Glutamatergic neuron (in vitro differentiated cells): ENCODE results near the gene LRRIQ4. TPM values are rescaled to one million over a fixed set of nuclear protein-coding genes. Genes with fewer than 3 reads are reported as not detected.

Experiments used
- DNase-seq: peaks from one replicate; pipeline ENCODE4 v3.0.0; 2022
- H3K27ac Mint-ChIP-seq: one replicate; pipeline ENCODE4 v1.8.0; 2020; ENCODE audit warnings: mild to moderate bottlenecking, mixed read lengths, inconsistent platforms; ENCODE audit not compliant: unreplicated experiment
- H3K27me3 Mint-ChIP-seq: one replicate; pipeline ENCODE4 v1.8.0; 2020; ENCODE audit warnings: mild to moderate bottlenecking, moderate library complexity, mixed read lengths, inconsistent platforms; ENCODE audit not compliant: unreplicated experiment
- H3K36me3 Mint-ChIP-seq: one replicate; pipeline ENCODE4 v1.8.0; 2020; ENCODE audit warnings: mild to moderate bottlenecking, mixed read lengths, inconsistent platforms; ENCODE audit not compliant: unreplicated experiment
- H3K4me1 Mint-ChIP-seq: one replicate; pipeline ENCODE4 v1.8.0; 2020; ENCODE audit warnings: mild to moderate bottlenecking, low read depth, mixed read lengths, inconsistent platforms; ENCODE audit not compliant: unreplicated experiment
- H3K4me3 Mint-ChIP-seq: one replicate; pipeline ENCODE4 v1.8.0; 2020; ENCODE audit warnings: mild to moderate bottlenecking, mixed read lengths, inconsistent platforms; ENCODE audit not compliant: unreplicated experiment
- H3K9me3 Mint-ChIP-seq: one replicate; pipeline ENCODE4 v1.8.0; 2020; ENCODE audit warnings: mild to moderate bottlenecking, moderate library complexity, mixed read lengths, inconsistent platforms; ENCODE audit not compliant: unreplicated experiment
- CTCF ChIP-seq: fragments of 200-600 bp; sonication (generic); IDR thresholded peaks from one replicate; pipeline ENCODE4 v1.5.0; 2021; ENCODE audit not compliant: partially characterized antibody, unreplicated experiment
- long read RNA-seq: library from polyadenylated mRNA; unstranded; transcript quantifications from one replicate; pipeline ENCODE4 v2.0.0, GENCODE V29; 2020; ENCODE audit not compliant: unreplicated experiment
- total RNA-seq: library from RNA; stranded (reverse); fragmentation: NEBNext Ultra II Directional; extraction: Animal tissue kit (Norgen Biotek cat#: 25700); gene quantifications from one replicate; pipeline ENCODE4 v1.2.1, GENCODE V29; 2021; ENCODE audit not compliant: unreplicated experiment

Gene LRRIQ4
- total RNA-seq = 0.29 TPM
- long read RNA-seq = 0 reads

- Mint-ChIP-seq H3K36me3 (peaks cover 5% of the 10 kb centered on the region), H3K27ac (peak within 1 kb of the TSS; percentile 89), H3K27me3 (peaks cover 6% of the 10 kb centered on the region), H3K4me1 (peaks cover 13% of the 10 kb centered on the region), H3K4me3 (peak within 1 kb of the TSS; percentile 88), H3K9me3 (peaks cover 9% of the 10 kb centered on the region)
- peak; percentile 90 for DNase-seq
- no peak for TF ChIP-seq CTCF
Observed at GRCh38 chr3:169812332-169813235, at the start of gene LRRIQ4, which contains the start of gene LRRC34. Gene LRRIQ4 (plus strand): TSS chr3:169812870. CDS start chr3:169821922, 9,052 bp downstream. Gene LRRC34 (minus strand): TSS chr3:169812904. CDS start chr3:169812548, 356 bp downstream.

GRCh38 chr3:169764312-169764881, 48.3 kb upstream of the LRRIQ4 start:
- H3K4me3 Mint-ChIP-seq = peak overlapping the region; percentile 98
- no peak for TF ChIP-seq CTCF
- peaks cover 4% of the 10 kb centered on the region for H3K36me3 Mint-ChIP-seq
- peaks cover 9% of the 10 kb centered on the region for H3K27me3 Mint-ChIP-seq
- DNase-seq = peak; percentile 52
- peaks cover 10% of the 10 kb centered on the region for H3K9me3 Mint-ChIP-seq
- H3K4me1 Mint-ChIP-seq = peaks cover 7% of the 10 kb centered on the region
- peak overlapping the region; percentile 96 for H3K27ac Mint-ChIP-seq

GRCh38 chr3:169764882-169765612, 47.6 kb upstream of the LRRIQ4 start, which contains the start of gene TERC:
Gene TERC (minus strand): TSS chr3:169765060.
- Mint-ChIP-seq H3K36me3 (peaks cover 4% of the 10 kb centered on the region), H3K27ac (peak within 1 kb of the TSS; percentile 96), H3K4me3 (peak within 1 kb of the TSS; percentile 98), H3K9me3 (peaks cover 13% of the 10 kb centered on the region), H3K4me1 (peaks cover 7% of the 10 kb centered on the region), H3K27me3 (peaks cover 11% of the 10 kb centered on the region)
- TF ChIP-seq CTCF = no peak
- peak; percentile 94 for DNase-seq

- no peaks in the 10 kb centered on the region for H3K36me3 Mint-ChIP-seq
- peak within 1 kb of the TSS; percentile 72 for H3K27ac Mint-ChIP-seq
- H3K9me3 Mint-ChIP-seq = peaks cover 33% of the 10 kb centered on the region
- peaks cover 7% of the 10 kb centered on the region for H3K4me1 Mint-ChIP-seq
- DNase-seq = peak; percentile 81
- peak within 1 kb of the TSS; percentile 92 for H3K4me3 Mint-ChIP-seq
- TF ChIP-seq CTCF = no peak
- peaks cover 29% of the 10 kb centered on the region for H3K27me3 Mint-ChIP-seq
Observed at GRCh38 chr3:169769287-169770181, 43.1 kb upstream of the LRRIQ4 start, which contains the start of gene ACTRT3. Gene ACTRT3 (minus strand): TSS chr3:169769561. CDS start chr3:169769520, 41 bp downstream.
